Thoracic aorta (tissue), 2 donors: ENCODE results near the gene CLEC5A. TPM values are rescaled to one million over a fixed set of nuclear protein-coding genes. Genes with fewer than 3 reads are reported as not detected.

Source experiments
- ATAC-seq: fragments of 150-250 bp; one replicate; pipeline ENCODE4 v1.8.0; 2017; ENCODE audit warnings: low read depth; ENCODE audit not compliant: insufficient number of reproducible peaks, low FRiP score
- DNase-seq: peaks from one replicate; pipeline ENCODE4 v3.0.0-alpha.2; 2020; ENCODE audit warnings: low spot score
- H3K27ac ChIP-seq, 2 donors: fragments of 200-600 bp; sonication (generic); 1 replicate in 1 of 2; 2 replicates in 1 of 2; pipeline ENCODE4 v1.5.1; 2016; ENCODE audit warnings: mild to moderate bottlenecking in 2 of 2, moderate library complexity in 2 of 2
- H3K27me3 ChIP-seq: fragments of 200-600 bp; sonication (generic); replicated peaks from 2 replicates; pipeline ENCODE4 v1.6.0; 2016; ENCODE audit warnings: mild to moderate bottlenecking; ENCODE audit not compliant: insufficient read depth
- H3K36me3 ChIP-seq: fragments of 200-600 bp; sonication (generic); one replicate; pipeline ENCODE4 v1.5.1; 2016
- H3K4me1 ChIP-seq, 2 donors: fragments of 200-600 bp; sonication (generic); 1 replicate in 1 of 2; 2 replicates in 1 of 2; pipeline versions ENCODE4 v1.5.1 to v1.6.0; 2016; ENCODE audit warnings: low read depth in 2 of 2, mild to moderate bottlenecking in 1 of 2; ENCODE audit not compliant: control insufficient read depth in 1 of 2
- H3K4me3 ChIP-seq: fragments of 200-600 bp; sonication (generic); 2 replicates; pipeline ENCODE4 v1.5.1; 2016; ENCODE audit warnings: mild to moderate bottlenecking
- H3K9me3 ChIP-seq: fragments of 200-600 bp; sonication (generic); 2 replicates; pipeline ENCODE4 v1.5.1; 2016
- total RNA-seq, 2 donors: library from RNA; depleted of rRNA; stranded (reverse); fragments of >200 nt; gene quantifications; one replicate each; pipeline versions ENCODE4 v1.1.0 to v1.2.3, GENCODE V29; 2016
- TF ChIP-seq, protein P1 (sequence below): fragments of 200-600 bp; sonication (generic); IDR thresholded peaks from one replicate; pipeline ENCODE4 v1.5.1; 2019; ENCODE audit warnings: antibody characterized with exemption

Gene CLEC5A
- total RNA-seq, 2 donors from 2014 or later, result 3.0 to 3.7 TPM

DNA sequence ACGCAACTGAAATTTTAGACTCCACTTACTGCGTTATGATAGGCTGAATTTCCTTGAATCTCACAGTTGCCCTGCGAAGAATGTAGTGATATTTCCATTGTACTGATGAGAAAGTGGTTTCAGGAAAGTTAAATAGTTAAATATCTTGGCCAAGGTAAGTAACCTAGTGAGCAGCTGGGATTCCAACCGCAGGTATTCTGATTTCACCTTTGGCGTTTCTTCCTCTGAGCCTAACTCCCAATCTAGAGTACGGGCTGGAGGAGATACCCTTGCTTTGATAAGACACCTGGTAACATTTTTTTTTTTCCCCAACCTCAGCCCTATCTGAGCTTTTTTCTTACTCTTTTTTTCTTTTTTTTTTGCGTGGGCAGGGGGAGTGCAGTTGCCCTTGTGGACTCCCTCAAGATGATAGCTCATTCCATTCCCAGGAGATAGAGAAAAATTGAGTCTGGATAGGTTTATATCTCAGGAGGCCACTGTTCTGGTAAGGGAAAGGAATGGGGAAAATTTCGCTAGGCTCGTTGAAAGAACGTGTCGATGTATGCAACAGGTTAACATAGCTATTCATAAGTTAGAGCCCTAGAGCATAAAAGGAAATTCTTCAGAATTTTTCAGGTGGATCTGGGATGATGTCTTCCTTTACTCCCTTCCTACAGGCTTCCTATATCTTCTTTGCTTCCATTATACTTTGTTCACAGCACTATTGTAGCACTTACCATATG, 29.9 kb upstream of the CLEC5A start:
- Histone ChIP-seq H3K27me3 (no peaks in the 10 kb centered on the region), H3K4me3 (no peak overlapping the region), H3K9me3 (no peaks in the 10 kb centered on the region), H3K27ac (no peak overlapping the region), H3K4me1 (no peaks in the 10 kb centered on the region), H3K36me3 (no peaks in the 10 kb centered on the region)
- ATAC-seq (no peak), DNase-seq (no peak)
- TF ChIP-seq, protein P1, sequence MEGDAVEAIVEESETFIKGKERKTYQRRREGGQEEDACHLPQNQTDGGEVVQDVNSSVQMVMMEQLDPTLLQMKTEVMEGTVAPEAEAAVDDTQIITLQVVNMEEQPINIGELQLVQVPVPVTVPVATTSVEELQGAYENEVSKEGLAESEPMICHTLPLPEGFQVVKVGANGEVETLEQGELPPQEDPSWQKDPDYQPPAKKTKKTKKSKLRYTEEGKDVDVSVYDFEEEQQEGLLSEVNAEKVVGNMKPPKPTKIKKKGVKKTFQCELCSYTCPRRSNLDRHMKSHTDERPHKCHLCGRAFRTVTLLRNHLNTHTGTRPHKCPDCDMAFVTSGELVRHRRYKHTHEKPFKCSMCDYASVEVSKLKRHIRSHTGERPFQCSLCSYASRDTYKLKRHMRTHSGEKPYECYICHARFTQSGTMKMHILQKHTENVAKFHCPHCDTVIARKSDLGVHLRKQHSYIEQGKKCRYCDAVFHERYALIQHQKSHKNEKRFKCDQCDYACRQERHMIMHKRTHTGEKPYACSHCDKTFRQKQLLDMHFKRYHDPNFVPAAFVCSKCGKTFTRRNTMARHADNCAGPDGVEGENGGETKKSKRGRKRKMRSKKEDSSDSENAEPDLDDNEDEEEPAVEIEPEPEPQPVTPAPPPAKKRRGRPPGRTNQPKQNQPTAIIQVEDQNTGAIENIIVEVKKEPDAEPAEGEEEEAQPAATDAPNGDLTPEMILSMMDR, result no peak

DNA sequence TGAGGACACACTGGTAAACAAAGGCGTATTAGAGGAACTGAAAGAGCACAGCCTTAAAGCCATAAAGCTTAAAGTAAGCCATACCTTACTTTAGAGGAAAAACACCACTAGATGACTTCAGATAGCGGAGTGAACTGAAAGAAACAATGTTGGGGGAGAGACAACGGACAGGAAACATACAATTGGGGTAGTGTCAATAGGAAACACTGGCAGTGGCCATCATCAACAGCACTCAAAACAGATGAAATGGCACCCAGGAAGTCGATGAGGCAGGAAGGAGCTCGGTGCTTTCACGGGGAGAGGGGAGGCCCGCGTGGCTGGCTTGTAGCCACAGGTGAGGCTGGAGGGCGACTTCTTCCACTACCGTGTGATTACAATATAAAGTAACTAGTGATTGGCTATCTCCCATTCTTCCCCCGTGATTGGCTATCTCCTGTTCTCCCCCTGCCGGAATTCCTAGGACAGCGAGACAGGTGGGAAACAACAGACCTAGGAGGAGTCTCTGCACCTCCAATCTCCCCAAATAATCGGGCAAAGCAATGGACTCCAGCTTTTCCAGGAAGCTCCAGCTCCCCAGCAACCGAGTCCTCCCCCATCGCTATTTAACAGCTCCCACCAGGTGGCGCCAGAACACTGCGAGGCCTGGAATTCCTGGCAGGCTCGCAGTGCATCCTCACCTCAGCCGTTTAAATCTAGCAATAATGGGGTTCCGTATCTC, 29.2 kb upstream of the CLEC5A start:
- H3K36me3 ChIP-seq, result no peaks in the 10 kb centered on the region
- no peaks in the 10 kb centered on the region for H3K4me1 ChIP-seq
- DNase-seq, result no peak
- no peak overlapping the region for H3K27ac ChIP-seq
- no peaks in the 10 kb centered on the region for H3K9me3 ChIP-seq
- no peaks in the 10 kb centered on the region for H3K27me3 ChIP-seq
- H3K4me3 ChIP-seq, result peak overlapping the region; percentile 67
- TF ChIP-seq, protein P1, result peak; percentile 82
- ATAC-seq, result peak; percentile 11

DNA sequence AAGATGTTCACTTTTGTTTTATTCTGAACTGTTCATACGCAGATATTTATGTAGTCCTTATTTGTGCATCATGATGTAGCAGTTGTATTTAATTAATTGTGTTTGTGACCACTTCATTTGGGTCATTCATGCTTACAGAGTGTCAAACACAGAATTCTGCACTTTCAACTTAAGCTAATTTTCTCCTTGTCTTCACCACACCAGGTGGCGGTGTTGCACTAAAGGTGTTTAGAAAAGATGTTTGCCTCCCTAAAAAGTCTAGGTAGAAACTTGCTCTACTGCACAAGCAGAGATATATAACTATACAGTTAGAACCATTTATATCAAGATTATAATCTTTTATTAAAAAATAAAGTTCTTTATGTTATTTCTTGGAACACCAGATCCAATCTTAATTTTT, 28.1 kb upstream of the CLEC5A start:
- ATAC-seq (no peak), DNase-seq (no peak)
- Histone ChIP-seq H3K9me3 (no peaks in the 10 kb centered on the region), H3K27ac (no peak overlapping the region), H3K27me3 (no peaks in the 10 kb centered on the region), H3K4me1 (no peaks in the 10 kb centered on the region), H3K4me3 (no peak overlapping the region), H3K36me3 (no peaks in the 10 kb centered on the region)
- TF ChIP-seq, protein P1, result no peak

DNA sequence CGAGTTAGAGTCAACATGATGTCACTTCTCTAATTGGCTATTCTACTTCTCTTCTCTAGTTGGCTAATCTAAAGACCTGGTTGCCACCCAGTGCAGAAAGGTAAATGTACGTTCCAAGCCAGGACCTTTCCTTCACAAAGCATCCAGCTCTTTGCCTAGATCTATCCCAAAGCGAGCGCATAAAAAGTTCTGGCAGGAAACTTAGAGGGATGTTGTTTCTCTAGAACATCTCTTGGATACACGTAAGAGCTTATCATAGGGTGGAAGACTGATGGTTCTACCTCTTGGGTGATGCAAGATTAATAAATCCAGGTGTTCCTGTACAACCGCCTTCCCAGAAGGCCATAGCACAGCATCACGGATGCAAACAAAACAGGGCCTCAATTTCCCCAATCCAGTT, 26.9 kb upstream of the CLEC5A start, which contains the start of gene TAS2R38:
TSS of gene TAS2R38 (minus strand) at position 101 of the 400 bp plus-strand sequence. CDS start at position 17, 84 bp downstream.
- TF ChIP-seq, protein P1, result no peak
- H3K27ac ChIP-seq, result no peak within 1 kb of the TSS
- ATAC-seq, result no peak

DNA sequence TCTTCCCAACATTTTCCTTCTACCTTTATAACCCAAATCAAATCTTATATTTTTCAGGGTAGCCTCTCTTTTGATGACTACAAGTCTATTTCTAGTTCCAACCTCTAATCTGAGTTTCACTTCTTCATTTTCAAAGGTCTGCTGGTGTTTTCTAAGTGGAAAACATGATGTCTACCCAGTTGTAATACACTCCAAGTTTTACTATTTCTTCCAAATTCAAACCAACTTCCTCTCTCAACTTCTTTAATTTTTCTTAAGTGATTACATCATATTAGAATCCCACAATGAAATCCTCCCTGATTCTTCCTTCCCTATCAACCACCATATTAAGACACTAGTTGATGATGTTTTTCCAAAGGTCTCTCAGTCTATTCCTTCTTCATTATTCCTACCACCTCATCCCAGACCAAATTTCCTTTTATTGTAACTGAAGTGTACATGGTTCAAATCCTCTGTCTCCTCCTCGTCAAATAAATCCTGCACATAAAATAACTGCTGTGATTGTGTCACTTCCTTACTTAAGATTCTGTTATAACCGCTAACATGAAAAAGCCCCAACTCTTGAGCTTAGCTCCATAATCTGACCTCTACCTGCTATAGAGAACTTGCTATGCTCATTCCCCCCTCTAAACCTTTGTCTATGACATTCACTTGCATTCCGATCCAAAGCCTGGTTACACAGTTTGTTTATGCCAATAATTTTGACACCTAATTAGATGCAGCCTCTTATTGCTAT, 14.1 kb upstream of the CLEC5A start:
- Histone ChIP-seq H3K27ac (no peak overlapping the region), H3K4me3 (no peak overlapping the region), H3K36me3 (no peaks in the 10 kb centered on the region), H3K27me3 (no peaks in the 10 kb centered on the region), H3K9me3 (no peaks in the 10 kb centered on the region), H3K4me1 (no peaks in the 10 kb centered on the region)
- DNase-seq, result no peak
- no peak for ATAC-seq
- TF ChIP-seq, protein P1, result no peak

More for the DNA sequence above, 26.9 kb upstream of the CLEC5A start, which contains the start of gene TAS2R38:
- H3K27me3 ChIP-seq, result no peaks in the 10 kb centered on the region
- H3K36me3 ChIP-seq, result no peaks in the 10 kb centered on the region
- DNase-seq, result no peak
- H3K4me3 ChIP-seq, result no peak within 1 kb of the TSS
- no peaks in the 10 kb centered on the region for H3K9me3 ChIP-seq
- H3K4me1 ChIP-seq, result no peaks in the 10 kb centered on the region
